SK-N-SH (cell line): ENCODE results near the gene LARP1. TPM values are rescaled to one million over a fixed set of nuclear protein-coding genes. Genes with fewer than 3 reads are reported as not detected.

Experiments
- CTCF ChIA-PET: fragments of 300-600, 350-600 bp; formaldehyde crosslinking; extraction: SDS; loops from one replicate; lab custom pipeline; 2021; lab: Yijun Ruan, JAX
- POLR2A ChIA-PET: fragments of 350-600 bp; sonication (Branson Sonifier 250); formaldehyde crosslinking; extraction: SDS; loops from one replicate; lab custom pipeline; 2020; ENCODE audit warnings: antibody characterized with exemption, inconsistent platforms; lab: Yijun Ruan, JAX
- DNase-seq: peaks from one replicate; pipeline ENCODE4 v3.0.0; 2012
- H2AFZ ChIP-seq: fragments of 200-600 bp; sonication (generic); 2 replicates; pipeline ENCODE4 v1.8.1; 2016; ENCODE audit warnings: antibody characterized with exemption, mild to moderate bottlenecking, low read depth
- H3F3A ChIP-seq: fragments of 200-600 bp; sonication (generic); replicated peaks from 2 replicates; pipeline ENCODE3; 2016; ENCODE audit warnings: antibody characterized with exemption, mild to moderate bottlenecking; ENCODE audit not compliant: insufficient read depth
- H3K27ac ChIP-seq, 2 experiments: fragments of 200-500 bp in 1 of 2; fragments of 200-600 bp in 1 of 2; sonication (Bioruptor generic) in 1 of 2; sonication (generic), shearing (Covaris generic) in 1 of 2; 2 replicates each; pipeline versions ENCODE4 v1.5.1 to v1.6.1; 2014 to 2016; ENCODE audit warnings: low read depth in 2 of 2, inconsistent platforms in 1 of 2, low read length in 1 of 2, mild to moderate bottlenecking in 1 of 2, mixed read lengths in 1 of 2
- H3K27me3 ChIP-seq: fragments of 200-600 bp; sonication (generic), shearing (Covaris generic); 2 replicates; pipeline ENCODE4 v1.6.1; 2016; ENCODE audit warnings: mixed run types; ENCODE audit not compliant: insufficient read depth
- H3K36me3 ChIP-seq, 2 experiments: fragments of 200-500 bp in 1 of 2; fragments of 200-600 bp in 1 of 2; sonication (Bioruptor generic) in 1 of 2; sonication (generic) in 1 of 2; replicated peaks in 1 of 2; 2 replicates each; pipeline versions ENCODE3 to v1.5.1; 2014 to 2016; ENCODE audit warnings: low read length in 1 of 2, mild to moderate bottlenecking in 1 of 2; ENCODE audit not compliant: insufficient read depth in 2 of 2, control insufficient read depth in 1 of 2
- H3K4me1 ChIP-seq, 2 experiments: fragments of 200-500 bp in 1 of 2; fragments of 200-600 bp in 1 of 2; sonication (Bioruptor generic) in 1 of 2; sonication (generic), shearing (Covaris generic) in 1 of 2; 2 replicates each; pipeline versions ENCODE4 v1.5.1 to v1.6.1; 2014 to 2016; ENCODE audit warnings: low read depth in 1 of 2, low read length in 1 of 2, mixed run types in 1 of 2; ENCODE audit not compliant: insufficient read depth in 2 of 2, control insufficient read depth in 1 of 2
- H3K4me2 ChIP-seq: fragments of 200-600 bp; sonication (generic), shearing (Covaris generic); 2 replicates; pipeline ENCODE4 v1.6.1; 2017; ENCODE audit warnings: mixed run types
- H3K4me3 ChIP-seq, 2 experiments: fragments of 200-500 bp in 1 of 2; fragments of 200-600 bp in 1 of 2; sonication (Bioruptor generic) in 1 of 2; sonication (generic), shearing (Covaris generic) in 1 of 2; 2 replicates each; pipeline versions ENCODE4 v1.5.1 to v1.8.1; 2014 to 2016; ENCODE audit warnings: low read depth in 2 of 2, inconsistent platforms in 1 of 2, low read length in 1 of 2, mild to moderate bottlenecking in 1 of 2, mixed read lengths in 1 of 2, moderate library complexity in 1 of 2
- H3K79me2 ChIP-seq: fragments of 200-600 bp; sonication (generic); 2 replicates; pipeline ENCODE4 v1.8.1; 2017; ENCODE audit warnings: mild to moderate bottlenecking; ENCODE audit not compliant: insufficient read depth
- H3K9ac ChIP-seq: fragments of 200-600 bp; sonication (generic); 2 replicates; pipeline ENCODE4 v1.6.1; 2017; ENCODE audit warnings: mixed run types
- H3K9me2 ChIP-seq: fragments of 200-600 bp; sonication (generic); 2 replicates; pipeline ENCODE4 v1.6.1; 2017; ENCODE audit warnings: mixed run types
- H3K9me3 ChIP-seq: fragments of 200-600 bp; sonication (generic); 2 replicates; pipeline ENCODE4 v1.6.1; 2017; ENCODE audit warnings: mixed run types, mild to moderate bottlenecking, moderate library complexity
- H4K20me1 ChIP-seq: fragments of 200-600 bp; sonication (generic); 2 replicates; pipeline ENCODE4 v1.6.1; 2017; ENCODE audit warnings: mild to moderate bottlenecking, mixed run types; ENCODE audit not compliant: insufficient read depth
- ELF1 ChIP-seq: IDR thresholded peaks from 2 replicates; pipeline ENCODE4 v1.4.0; 2012
- EP300 ChIP-seq, 2 experiments: IDR thresholded peaks; 2 replicates each; pipeline versions ENCODE4 v1.4.0 to v1.6.1; 2012; ENCODE audit warnings: borderline replicate concordance in 1 of 2, low read depth in 1 of 2, low read length in 1 of 2
- FOSL2 ChIP-seq: IDR thresholded peaks from 2 replicates; pipeline ENCODE4 v1.4.0; 2012; ENCODE audit warnings: low read depth, mild to moderate bottlenecking, moderate library complexity, borderline replicate concordance
- GABPA ChIP-seq: IDR thresholded peaks from 2 replicates; pipeline ENCODE4 v1.4.0; 2012; ENCODE audit warnings: low read depth, mild to moderate bottlenecking
- JUND ChIP-seq: IDR thresholded peaks from 2 replicates; pipeline ENCODE4 v1.4.0; 2012
- MXI1 ChIP-seq: IDR thresholded peaks from 2 replicates; pipeline ENCODE4 v1.6.1; 2012; ENCODE audit warnings: mild to moderate bottlenecking, low read depth, low read length, improper control_type of control experiment
- POLR2AphosphoS5 ChIP-seq: IDR thresholded peaks from 2 replicates; pipeline ENCODE4 v1.6.1; 2012; ENCODE audit warnings: low read depth, low read length
- RAD21 ChIP-seq: IDR thresholded peaks from 2 replicates; pipeline ENCODE4 v1.6.1; 2012; ENCODE audit warnings: mild to moderate bottlenecking, low read length
- RCOR1 ChIP-seq: fragments of 150-350 bp; IDR thresholded peaks from 2 replicates; pipeline ENCODE4 v1.6.1; 2017; ENCODE audit warnings: antibody characterized with exemption, low read length
- RXRA ChIP-seq: IDR thresholded peaks from 2 replicates; pipeline ENCODE4 v1.4.0; 2012; ENCODE audit warnings: low read depth, mild to moderate bottlenecking, borderline replicate concordance
- SIN3A ChIP-seq: IDR thresholded peaks from 2 replicates; pipeline ENCODE4 v1.6.1; 2012; ENCODE audit warnings: low read depth, mild to moderate bottlenecking, low read length, moderate library complexity, borderline replicate concordance
- SMC3 ChIP-seq: IDR thresholded peaks from 2 replicates; pipeline ENCODE4 v1.6.1; 2012; ENCODE audit warnings: low read depth, low read length, improper control_type of control experiment
- TAF1 ChIP-seq: IDR thresholded peaks from 2 replicates; pipeline ENCODE4 v1.6.1; 2012; ENCODE audit warnings: low read depth, mild to moderate bottlenecking, low read length, moderate library complexity, borderline replicate concordance
- TEAD4 ChIP-seq: IDR thresholded peaks from 2 replicates; pipeline ENCODE4 v1.4.0; 2012; ENCODE audit warnings: mild to moderate bottlenecking, borderline replicate concordance; ENCODE audit not compliant: insufficient read depth
- USF2 ChIP-seq: fragments of 150-350 bp; IDR thresholded peaks from 2 replicates; pipeline ENCODE4 v1.6.1; 2017; ENCODE audit warnings: antibody characterized with exemption, low read length, low read depth, borderline replicate concordance
- WGBS: methylation state at CpG from one replicate; pipeline ENCODE4 v1.1.6; 2017; ENCODE audit warnings: low lambda C conversion rate; 5-methylcytosine and 5-hydroxymethylcytosine counted together
- polyA plus RNA-seq, 3 experiments: library from polyadenylated mRNA; depleted of rRNA; stranded (reverse); fragments of >200 nt; gene quantifications; 2 replicates each; pipeline ENCODE4 v1.2.3, GENCODE V29; 2012
- TF ChIP-seq, protein P1 (sequence below): IDR thresholded peaks from 2 replicates; pipeline ENCODE4; 2012
- TF ChIP-seq, protein P2 (sequence below): IDR thresholded peaks from 2 replicates; pipeline ENCODE4 v1.6.1; 2012; ENCODE audit warnings: mild to moderate bottlenecking, low read depth, low read length, moderate library complexity
- TF ChIP-seq, protein P3 (sequence below): IDR thresholded peaks from 2 replicates; pipeline ENCODE4 v1.4.0; 2012; ENCODE audit warnings: low read depth, borderline replicate concordance
- TF ChIP-seq, protein P4 (sequence below): fragments of 150-350 bp; IDR thresholded peaks from 2 replicates; pipeline ENCODE4 v1.6.1; 2016; ENCODE audit warnings: mild to moderate bottlenecking, low read depth, low read length

The LARP1 gene
- polyA plus RNA-seq, 1 of the 3 experiments (the other 2 are of a cell fraction), result 57.4 TPM

DNA sequence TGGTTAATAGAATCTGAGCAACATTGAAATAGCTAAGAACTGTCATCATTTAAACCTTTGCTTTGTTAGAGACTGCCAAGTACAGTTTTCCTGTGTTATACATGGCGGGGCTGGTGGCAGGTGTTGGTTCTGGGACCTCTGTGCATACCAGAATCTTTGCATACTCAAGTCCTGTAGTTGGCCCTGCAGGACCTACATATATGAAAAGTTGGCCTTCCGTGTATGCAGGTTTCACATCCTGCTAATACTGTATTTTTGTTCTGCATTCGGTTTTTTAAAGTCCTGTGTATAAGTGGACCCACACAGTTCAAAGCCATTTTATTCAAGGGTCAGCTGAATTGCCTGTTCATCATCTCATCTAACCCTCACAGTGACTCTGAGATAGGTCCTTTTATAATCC is 36.4 kb downstream of the LARP1 start:
- no peak overlapping the region for H3K27ac ChIP-seq
- no peak overlapping the region for H3K9ac ChIP-seq
- H3K9me3 ChIP-seq, result no peaks in the 10 kb centered on the region
- TF ChIP-seq, protein P1, sequence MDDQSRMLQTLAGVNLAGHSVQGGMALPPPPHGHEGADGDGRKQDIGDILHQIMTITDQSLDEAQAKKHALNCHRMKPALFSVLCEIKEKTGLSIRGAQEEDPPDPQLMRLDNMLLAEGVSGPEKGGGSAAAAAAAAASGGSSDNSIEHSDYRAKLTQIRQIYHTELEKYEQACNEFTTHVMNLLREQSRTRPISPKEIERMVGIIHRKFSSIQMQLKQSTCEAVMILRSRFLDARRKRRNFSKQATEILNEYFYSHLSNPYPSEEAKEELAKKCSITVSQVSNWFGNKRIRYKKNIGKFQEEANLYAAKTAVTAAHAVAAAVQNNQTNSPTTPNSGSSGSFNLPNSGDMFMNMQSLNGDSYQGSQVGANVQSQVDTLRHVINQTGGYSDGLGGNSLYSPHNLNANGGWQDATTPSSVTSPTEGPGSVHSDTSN, result no peak
- TF ChIP-seq SIN3A, result no peak
- TF ChIP-seq TAF1, result no peak
- TF ChIP-seq POLR2AphosphoS5, result no peak
- no peak for TF ChIP-seq EP300 (IDR thresholded peaks at IDR 0.05; ENCODE audit: borderline replicate concordance in 1 of 2, low read depth in 1 of 2, low read length in 1 of 2)
- no peak for TF ChIP-seq ELF1
- TF ChIP-seq, protein P2, sequence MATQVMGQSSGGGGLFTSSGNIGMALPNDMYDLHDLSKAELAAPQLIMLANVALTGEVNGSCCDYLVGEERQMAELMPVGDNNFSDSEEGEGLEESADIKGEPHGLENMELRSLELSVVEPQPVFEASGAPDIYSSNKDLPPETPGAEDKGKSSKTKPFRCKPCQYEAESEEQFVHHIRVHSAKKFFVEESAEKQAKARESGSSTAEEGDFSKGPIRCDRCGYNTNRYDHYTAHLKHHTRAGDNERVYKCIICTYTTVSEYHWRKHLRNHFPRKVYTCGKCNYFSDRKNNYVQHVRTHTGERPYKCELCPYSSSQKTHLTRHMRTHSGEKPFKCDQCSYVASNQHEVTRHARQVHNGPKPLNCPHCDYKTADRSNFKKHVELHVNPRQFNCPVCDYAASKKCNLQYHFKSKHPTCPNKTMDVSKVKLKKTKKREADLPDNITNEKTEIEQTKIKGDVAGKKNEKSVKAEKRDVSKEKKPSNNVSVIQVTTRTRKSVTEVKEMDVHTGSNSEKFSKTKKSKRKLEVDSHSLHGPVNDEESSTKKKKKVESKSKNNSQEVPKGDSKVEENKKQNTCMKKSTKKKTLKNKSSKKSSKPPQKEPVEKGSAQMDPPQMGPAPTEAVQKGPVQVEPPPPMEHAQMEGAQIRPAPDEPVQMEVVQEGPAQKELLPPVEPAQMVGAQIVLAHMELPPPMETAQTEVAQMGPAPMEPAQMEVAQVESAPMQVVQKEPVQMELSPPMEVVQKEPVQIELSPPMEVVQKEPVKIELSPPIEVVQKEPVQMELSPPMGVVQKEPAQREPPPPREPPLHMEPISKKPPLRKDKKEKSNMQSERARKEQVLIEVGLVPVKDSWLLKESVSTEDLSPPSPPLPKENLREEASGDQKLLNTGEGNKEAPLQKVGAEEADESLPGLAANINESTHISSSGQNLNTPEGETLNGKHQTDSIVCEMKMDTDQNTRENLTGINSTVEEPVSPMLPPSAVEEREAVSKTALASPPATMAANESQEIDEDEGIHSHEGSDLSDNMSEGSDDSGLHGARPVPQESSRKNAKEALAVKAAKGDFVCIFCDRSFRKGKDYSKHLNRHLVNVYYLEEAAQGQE, result no peak
- no peak for TF ChIP-seq GABPA
- TF ChIP-seq USF2, result no peak
- TF ChIP-seq FOSL2, result no peak
- TF ChIP-seq JUND, result no peak
- TF ChIP-seq RXRA, result no peak
- no peak for TF ChIP-seq SMC3
- TF ChIP-seq MXI1, result no peak
- TF ChIP-seq TEAD4, result no peak
- no peak for TF ChIP-seq RAD21
- TF ChIP-seq, protein P3, sequence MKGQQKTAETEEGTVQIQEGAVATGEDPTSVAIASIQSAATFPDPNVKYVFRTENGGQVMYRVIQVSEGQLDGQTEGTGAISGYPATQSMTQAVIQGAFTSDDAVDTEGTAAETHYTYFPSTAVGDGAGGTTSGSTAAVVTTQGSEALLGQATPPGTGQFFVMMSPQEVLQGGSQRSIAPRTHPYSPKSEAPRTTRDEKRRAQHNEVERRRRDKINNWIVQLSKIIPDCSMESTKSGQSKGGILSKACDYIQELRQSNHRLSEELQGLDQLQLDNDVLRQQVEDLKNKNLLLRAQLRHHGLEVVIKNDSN, result no peak
- no peak for TF ChIP-seq RCOR1
- TF ChIP-seq, protein P4, sequence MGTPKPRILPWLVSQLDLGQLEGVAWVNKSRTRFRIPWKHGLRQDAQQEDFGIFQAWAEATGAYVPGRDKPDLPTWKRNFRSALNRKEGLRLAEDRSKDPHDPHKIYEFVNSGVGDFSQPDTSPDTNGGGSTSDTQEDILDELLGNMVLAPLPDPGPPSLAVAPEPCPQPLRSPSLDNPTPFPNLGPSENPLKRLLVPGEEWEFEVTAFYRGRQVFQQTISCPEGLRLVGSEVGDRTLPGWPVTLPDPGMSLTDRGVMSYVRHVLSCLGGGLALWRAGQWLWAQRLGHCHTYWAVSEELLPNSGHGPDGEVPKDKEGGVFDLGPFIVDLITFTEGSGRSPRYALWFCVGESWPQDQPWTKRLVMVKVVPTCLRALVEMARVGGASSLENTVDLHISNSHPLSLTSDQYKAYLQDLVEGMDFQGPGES, result no peak
- H3K4me3 ChIP-seq, result no peak overlapping the region
- H3K4me1 ChIP-seq, result peaks cover 8 to 11% of the 10 kb centered on the region in 2 experiments; a peak in 2 of 4 replicates
- no peak overlapping the region for H3K4me2 ChIP-seq
- H3K36me3 ChIP-seq, result peaks cover 29 to 53% of the 10 kb centered on the region in 2 experiments
- no peaks in the 10 kb centered on the region for H3K9me2 ChIP-seq
- peaks cover 5% of the 10 kb centered on the region for H3F3A ChIP-seq
- H3K27me3 ChIP-seq, result no peaks in the 10 kb centered on the region
- ChIA-PET CTCF (interaction anchor here (1.4 kb wide), 1 partner anchor 94 kb away, joined by 3 read pairs; no protein-coding TSS in a partner anchor), POLR2A (no interaction called here)
- 97% methylated on average over 3 of the region's 3 CpGs for WGBS
- H2AFZ ChIP-seq, result no peak overlapping the region
- peaks cover 65% of the 10 kb centered on the region for H3K79me2 ChIP-seq
- no peak for DNase-seq
- peaks cover 58% of the 10 kb centered on the region for H4K20me1 ChIP-seq
